GM15510 (cell line): ENCODE data around the gene DPYD.

Source experiments
- POLR2A ChIP-seq: IDR thresholded peaks from 3 replicates; pipeline ENCODE4 v1.6.1; 2011; ENCODE audit warnings: borderline replicate concordance; ENCODE audit not compliant: insufficient read length; ENCODE audit errors: extremely low read depth

The DPYD gene

DNA sequence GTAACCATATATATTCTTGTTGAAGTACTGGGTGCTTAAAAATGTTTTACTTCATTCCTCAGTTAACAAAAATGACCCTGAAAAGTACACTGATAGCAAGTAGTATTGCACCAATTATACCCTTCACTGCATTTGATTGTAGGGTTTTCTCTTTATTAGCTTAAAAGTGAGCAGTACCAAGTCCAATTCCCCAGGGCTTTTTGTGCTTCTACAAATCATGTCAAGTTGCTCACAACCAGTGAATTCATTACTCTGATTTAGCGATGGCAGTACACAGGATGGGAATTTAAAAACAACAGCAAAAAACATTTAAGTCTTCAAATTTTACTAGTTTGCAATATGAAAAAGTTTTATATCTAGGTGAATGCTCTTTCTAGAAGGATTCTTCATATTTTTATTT, 762.8 kb downstream of the DPYD start:
- TF ChIP-seq POLR2A: no peak

DNA sequence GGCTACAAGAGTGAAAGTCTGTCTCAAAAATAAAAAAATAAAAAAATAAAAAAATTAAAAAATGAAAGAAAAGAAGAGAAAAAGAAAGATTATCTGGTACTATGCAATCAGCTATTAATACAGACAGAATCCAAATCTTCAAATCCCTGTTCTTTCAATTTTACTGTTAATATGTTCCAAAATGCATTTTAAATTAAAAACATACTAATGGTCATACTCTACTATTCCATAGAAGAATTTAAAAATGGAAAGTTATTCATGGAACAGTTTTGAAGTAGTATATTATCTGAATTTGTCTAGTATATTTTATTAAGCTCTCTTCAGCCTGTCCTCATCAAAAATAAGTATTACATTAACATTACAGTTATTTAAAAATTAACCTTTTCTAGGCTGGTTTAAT, 769.2 kb downstream of the DPYD start:
- no peak for TF ChIP-seq POLR2A

DNA sequence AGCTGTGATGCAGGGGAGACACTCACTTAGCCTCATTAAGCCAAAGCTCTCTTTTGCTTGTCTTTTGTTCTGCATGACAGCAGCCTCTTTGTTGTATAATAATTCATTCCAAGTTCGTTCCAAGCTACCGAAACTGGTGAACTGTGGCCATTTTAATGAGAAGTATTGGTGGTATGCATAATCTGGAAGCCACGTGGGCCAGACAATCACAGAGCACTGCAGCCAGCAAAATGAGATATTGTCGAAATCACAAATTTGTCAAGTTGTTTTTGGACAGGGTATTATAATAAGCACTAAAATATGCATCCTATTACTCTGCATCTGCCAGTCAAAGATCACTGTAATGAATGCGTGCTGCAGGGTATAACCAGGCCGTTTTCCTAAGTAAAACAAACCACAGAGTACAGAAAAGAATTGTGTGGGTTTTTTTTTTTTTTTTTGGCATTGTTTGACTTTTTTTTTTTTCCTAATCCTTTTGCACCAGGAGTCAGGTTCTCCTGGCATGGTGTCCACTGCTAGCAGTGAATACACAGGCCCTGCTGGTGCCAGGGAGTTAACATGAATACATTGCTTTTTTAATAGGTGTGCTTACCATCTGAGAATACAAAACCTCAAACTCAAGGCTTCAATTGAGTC, 775.4 kb downstream of the DPYD start:
- no peak for TF ChIP-seq POLR2A

DNA sequence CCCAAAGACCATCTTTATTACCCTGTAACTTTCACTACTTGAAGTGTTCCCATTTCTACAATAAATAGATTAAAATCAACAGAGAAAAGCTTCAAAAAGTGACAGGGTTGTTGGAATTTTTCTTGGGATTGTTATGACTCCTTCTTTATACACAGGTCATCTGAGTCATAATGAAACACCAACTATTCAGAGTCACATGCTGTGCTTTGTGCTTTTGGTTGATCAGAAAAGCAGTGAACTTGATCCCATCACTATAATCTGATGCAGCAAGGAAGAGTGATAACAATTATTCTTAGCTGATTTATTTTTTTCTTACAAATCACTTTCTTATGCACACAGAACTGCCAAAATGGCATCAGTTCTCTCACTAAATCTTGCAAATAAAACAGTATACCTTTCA, 776.3 kb downstream of the DPYD start:
- TF ChIP-seq POLR2A: no peak

DNA sequence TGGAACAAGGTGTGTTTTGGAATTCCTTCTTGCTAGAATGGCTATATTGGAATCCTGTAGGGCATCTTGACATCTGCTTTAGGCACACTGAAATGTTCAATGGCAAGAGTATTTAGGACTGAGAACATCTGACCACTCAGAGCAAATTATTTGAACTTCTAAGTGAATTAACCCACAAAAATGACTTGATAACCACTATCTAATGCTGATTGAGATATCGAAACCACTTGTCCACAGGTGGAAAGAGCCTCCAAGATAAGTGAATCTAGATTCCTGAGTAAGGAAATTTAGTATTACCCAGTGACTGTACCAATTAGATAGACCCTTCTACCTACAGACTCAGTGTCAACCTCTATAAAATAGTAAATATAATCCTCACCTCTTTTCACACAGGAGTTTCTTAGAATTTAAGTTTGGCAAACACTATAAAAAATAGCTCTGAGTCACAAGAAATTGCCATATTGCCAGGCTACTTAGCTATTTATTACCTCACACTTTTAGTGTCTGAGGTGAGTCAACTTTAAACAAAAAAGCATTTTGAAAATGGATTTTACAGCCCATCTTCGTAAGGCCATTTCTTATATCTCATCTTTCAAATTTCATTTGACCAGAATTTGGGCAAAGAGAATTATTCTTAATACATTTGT, 777.5 kb downstream of the DPYD start:
- TF ChIP-seq POLR2A: no peak

DNA sequence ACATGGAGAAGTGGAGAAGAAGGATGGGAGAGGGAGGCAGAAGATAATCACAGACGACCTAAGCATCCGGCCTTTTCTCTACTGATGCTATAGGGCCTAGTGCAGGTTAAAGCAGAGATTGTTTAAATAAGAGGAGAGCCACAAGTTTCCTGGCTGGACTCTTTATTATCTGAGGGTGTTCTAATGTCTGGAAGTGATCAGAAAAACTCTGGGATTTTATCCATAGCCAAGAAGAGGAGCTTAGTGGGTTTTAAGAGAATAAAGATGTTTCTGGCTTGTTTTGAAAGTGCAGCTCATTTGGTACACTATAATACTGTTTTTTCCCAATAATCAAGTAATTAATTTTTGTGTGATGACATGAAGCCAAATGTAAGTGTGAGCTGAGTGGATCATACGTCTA, 780.2 kb downstream of the DPYD start:
- no peak for TF ChIP-seq POLR2A

DNA sequence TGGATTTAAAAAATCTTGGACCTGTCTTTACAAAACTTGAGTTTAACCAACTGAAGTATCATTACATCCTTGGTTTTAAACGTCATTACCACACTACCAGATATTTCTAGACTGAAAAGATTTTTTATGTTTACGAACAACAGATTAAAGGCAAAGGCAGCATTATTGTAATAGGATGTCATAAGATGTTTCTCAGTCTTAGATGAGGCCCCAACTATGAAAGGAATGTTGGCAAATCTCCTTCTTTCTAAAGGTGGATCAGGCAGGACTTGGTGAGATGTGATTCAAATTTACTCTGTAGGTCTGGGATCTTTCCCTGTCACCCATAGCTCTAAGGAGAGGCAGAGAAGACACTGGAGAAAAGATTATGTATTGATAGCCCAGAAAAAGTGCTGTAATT, 781.3 kb downstream of the DPYD start:
- no peak for TF ChIP-seq POLR2A

DNA sequence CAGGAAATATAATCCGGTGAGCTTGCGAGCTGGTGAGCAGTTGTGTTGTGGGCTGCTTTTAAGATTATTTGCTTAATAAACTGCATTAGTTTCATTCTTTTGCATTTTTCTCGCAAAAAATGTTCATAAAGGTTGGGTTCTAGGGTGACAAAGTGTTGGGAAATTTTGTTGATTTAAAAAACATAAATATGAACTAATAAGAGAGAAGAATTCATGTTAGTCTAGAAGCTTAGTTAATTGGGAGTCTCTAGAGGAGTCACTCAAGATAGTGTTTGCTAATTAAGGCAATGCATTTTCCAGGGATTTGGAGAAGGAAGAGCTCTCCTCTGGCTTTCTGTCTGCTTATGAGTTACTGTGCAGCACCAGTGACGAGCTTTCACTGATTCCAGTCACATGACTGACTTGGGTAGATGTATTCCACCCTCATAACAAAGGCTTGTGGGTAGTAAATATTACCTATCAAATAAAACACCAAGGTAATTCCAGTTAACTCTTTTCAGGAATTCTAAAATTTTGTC, 782.3 kb downstream of the DPYD start:
- no peak for TF ChIP-seq POLR2A

DNA sequence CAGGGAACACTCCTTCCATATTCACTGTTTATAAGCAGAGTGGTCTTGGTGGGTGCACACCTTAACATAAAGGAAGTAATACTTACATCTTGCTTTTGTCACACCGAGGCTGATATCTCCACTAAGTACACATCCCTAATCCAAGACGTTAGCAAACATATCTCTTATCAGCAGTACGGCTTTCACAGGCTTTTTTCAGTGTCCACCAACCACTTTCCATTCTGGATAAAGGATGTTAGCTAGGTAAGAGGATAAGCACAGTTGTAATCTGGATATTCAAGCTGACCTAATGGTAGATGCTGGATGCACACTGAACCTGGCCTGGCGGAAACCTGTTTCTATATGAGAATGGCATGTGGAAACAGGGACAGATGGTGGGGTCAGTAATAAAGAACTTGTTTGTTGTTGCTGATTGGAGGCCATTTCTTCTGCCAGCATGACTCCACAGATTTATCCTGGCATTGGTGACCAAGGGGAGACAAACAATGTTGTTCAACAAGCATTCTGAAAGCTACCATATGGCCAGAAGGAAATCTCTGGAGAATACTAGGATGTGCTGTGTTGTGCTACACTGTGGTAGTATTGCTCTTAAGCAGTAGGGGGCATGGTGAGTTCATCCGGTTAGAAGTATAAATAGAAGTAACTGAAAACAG, 782.8 kb downstream of the DPYD start:
- no peak for TF ChIP-seq POLR2A

DNA sequence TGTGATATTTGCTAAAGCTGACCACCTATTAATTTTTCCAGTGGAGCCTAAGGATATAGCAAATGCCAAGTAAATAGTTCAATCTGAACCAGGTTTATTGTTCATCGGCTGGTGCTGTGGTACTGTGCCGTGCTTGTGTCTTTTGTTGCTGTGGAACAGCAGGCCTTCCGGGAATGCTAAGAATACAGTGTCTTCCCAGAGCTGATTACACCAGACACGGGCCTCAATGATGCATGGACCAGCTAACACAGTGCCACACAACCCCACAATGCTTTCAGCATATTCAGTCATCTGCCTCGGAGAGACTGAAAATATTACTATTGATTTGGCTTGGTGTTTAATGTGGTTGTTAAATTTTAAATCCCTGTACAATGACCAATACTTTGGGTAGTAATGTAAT, 783.8 kb downstream of the DPYD start:
- no peak for TF ChIP-seq POLR2A

DNA sequence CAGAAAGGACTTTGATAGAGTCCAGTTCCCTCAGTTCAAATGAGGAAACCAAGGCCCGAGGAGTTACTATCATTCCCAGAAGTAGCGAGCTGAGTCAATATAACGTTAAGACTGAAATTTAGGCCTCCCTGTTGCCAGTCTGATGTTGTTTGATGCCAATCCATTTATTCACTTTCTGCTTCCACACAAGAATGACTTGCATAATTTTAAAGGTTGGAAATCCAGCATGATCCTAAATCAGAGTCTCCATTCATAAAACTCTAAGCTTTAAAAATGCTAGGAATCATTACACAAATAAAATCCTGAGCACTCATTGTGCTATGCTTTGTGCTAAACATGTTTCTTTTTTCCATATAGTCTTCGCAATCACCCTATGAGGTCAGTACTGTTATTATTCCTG, 784.9 kb downstream of the DPYD start:
- TF ChIP-seq POLR2A: no peak

DNA sequence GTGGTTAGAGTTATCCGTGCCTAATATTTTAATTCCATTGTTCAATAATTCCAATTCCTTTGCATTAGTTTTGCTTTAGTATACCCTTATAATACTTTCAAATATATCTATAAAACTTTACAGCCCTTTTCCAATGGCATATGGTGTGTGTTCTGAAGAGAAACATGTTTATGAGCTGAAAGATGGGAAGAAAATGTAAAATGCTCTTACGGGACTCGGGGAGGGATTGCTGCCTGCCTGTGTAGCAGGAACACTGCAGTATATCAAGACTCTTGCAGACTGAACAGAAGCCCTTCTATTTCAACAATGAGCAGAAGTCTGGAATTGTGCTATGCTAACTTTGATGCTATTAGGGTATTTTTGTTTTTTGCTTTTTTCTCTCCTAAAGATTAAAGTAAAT, 792.4 kb downstream of the DPYD start:
- no peak for TF ChIP-seq POLR2A

DNA sequence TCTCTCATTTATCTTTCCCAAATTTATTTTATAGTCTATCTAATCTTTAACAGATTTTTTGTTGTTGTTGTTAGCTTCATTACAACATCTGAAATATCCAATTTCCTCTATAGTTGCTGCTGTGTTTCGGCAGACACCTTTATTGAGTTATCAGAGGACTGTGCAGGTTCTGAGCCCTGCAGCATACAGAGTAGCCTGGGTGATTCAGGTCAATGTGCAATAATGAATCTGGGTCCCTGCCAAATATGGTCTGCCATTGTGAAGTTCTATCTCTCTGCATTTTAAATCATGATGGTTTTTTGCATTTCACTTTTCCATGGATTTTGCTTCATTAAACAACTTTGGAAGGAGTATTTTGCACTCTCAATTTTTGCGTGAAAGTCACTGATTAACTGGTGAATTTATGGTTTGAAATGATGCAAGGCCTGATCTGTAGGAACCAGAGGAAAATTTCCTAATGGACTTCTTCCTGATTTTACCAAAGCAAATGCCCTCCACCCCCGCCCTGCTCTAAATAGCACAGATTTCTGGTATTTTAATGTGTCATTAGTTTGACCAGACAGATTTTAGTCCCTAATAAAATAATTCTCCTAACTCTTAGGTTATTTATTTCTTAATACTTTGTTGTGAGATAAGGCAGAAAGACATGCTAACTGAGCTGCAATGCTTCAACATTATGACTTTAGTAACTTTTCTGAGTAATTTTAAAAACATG, 797.0 kb downstream of the DPYD start:
- TF ChIP-seq POLR2A: no peak

DNA sequence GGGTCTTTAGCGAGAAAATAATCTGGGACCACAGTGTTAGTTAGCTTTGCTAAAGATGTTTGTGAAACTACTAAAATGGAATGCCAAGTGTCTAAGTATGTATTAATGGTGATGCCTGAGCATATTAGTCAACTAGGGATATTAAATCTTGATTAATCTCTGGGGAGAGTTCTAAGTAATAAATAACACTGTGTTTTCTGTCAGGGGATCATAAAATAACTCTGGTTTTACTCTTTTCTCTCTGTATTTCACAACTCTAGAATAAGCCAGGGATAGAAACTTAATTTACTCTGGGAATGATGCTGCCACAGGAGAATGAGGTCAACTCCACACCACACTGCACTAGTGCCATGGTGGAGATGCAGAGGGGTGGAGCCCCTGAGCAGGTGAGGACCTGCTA, 800.0 kb downstream of the DPYD start:
- no peak for TF ChIP-seq POLR2A
